IPS-18a (cell line): ENCODE results near the gene HS6ST1.

Source experiments
- H3K27ac ChIP-seq: one replicate; pipeline ENCODE4 v1.5.1; 2013; ENCODE audit warnings: low read length
- H3K27me3 ChIP-seq: one replicate; pipeline ENCODE4 v1.6.1; 2013; ENCODE audit warnings: mild to moderate bottlenecking, low read length; ENCODE audit not compliant: control insufficient read depth, insufficient read depth
- H3K36me3 ChIP-seq: one replicate; pipeline ENCODE4 v1.6.1; 2013; ENCODE audit warnings: low read depth, low read length; ENCODE audit not compliant: control insufficient read depth
- H3K4me1 ChIP-seq: one replicate; pipeline ENCODE4 v1.6.1; 2013; ENCODE audit warnings: low read depth, low read length; ENCODE audit not compliant: control insufficient read depth
- H3K4me3 ChIP-seq: one replicate; pipeline ENCODE4 v1.5.1; 2013; ENCODE audit warnings: low read length
- H3K9ac ChIP-seq: one replicate; pipeline ENCODE4 v1.6.1; 2013; ENCODE audit warnings: mild to moderate bottlenecking, low read length, moderate library complexity
- H3K9me3 ChIP-seq: one replicate; pipeline ENCODE4 v1.6.1; 2013; ENCODE audit warnings: low read depth, low read length; ENCODE audit not compliant: control insufficient read depth

The HS6ST1 gene

DNA sequence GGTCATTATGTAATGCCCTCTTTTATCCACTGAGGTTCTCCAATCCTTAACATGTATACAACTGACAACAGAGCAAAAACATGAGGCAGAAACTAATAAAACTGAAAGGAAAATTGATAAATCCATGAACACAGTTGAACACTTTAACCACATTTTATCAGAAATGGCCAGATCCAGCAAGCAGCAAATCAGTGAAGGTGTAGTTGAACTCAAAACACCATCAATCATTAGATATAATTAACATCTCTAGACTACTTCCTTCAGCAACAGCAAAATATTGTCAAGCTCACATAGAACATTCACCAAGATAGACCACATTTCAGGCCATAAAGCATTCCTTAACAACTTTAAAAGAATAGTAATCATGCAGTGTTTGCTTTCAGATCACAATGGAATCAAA, 72.9 kb downstream of the HS6ST1 start:
- Histone ChIP-seq H3K9me3 (no peaks in the 10 kb centered on the region), H3K4me1 (no peaks in the 10 kb centered on the region), H3K4me3 (no peak overlapping the region), H3K27me3 (no peaks in the 10 kb centered on the region), H3K36me3 (no peaks in the 10 kb centered on the region), H3K9ac (no peak overlapping the region), H3K27ac (no peak overlapping the region)

- H3K4me1 ChIP-seq, result no peaks in the 10 kb centered on the region
- no peak overlapping the region for H3K27ac ChIP-seq
- no peaks in the 10 kb centered on the region for H3K36me3 ChIP-seq
- H3K9me3 ChIP-seq, result no peaks in the 10 kb centered on the region
- no peak overlapping the region for H3K9ac ChIP-seq
- H3K27me3 ChIP-seq, result no peaks in the 10 kb centered on the region
- H3K4me3 ChIP-seq, result no peak overlapping the region
Observed at GRCh38 chr2:128241896-128242295, 76.8 kb downstream of the HS6ST1 start.

DNA sequence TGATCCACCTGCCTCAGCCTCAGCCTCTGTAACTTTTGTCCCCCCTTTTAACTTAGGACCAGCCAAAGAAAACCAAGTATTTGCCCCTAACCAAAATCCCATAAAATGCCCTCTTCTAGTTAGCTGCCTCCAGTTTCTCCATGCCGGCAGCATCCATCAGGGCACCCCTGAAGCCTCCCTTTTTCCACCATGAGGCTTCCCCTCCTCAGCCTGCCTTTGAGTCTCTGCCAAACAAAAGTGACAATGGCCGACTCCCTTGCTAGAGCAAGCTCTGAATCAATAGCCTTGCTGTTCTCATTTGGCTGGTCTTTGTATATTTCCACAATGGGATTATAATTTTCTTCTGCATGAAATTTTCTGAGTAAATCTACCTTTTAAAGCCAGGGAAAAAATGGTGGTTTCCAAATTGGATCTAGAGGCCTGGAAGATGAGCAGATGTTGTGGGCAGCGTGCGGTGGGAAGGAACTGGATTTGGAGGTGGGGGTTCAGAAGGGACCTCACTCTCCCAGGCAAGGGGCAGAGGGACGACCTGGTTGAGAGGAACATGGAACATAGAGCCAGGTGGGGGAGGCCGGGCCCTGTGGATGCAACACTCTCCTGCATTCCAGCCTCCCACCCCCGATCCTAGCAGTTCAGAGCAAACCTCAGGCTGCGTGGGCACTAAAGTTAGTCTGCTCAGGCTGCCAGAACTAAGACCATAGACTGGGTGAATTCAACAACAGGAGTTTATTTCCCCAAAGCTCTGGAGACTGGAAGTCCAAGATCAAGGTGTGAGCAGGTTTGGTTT, 80.6 kb downstream of the HS6ST1 start:
- H3K27ac ChIP-seq, result no peak overlapping the region
- H3K36me3 ChIP-seq, result no peaks in the 10 kb centered on the region
- H3K9me3 ChIP-seq, result no peaks in the 10 kb centered on the region
- H3K27me3 ChIP-seq, result peaks cover 7% of the 10 kb centered on the region
- no peak overlapping the region for H3K9ac ChIP-seq
- H3K4me1 ChIP-seq, result peaks cover 4% of the 10 kb centered on the region
- no peak overlapping the region for H3K4me3 ChIP-seq

DNA sequence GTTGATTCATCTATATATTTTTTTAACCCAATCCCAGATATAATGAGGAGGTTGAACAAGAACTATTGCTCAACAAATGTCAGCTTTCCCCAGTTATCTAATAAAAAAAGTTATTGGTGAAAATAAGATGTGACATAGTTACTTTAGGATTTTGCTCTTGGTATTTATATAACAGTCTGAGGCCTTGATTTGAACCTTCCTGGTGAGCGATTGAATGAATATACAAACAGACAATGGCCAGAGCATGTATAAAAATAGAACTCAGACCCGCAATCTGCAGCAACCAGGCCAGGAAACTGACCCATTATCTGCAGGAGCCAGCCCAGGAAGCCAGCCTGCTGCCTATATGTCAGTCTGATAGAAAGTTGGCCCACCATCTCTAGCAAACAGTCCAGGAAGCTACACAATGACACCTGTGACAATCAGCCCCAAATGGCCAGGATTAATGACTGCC, 81.6 kb downstream of the HS6ST1 start:
- H3K27ac ChIP-seq, result no peak overlapping the region
- H3K36me3 ChIP-seq, result no peaks in the 10 kb centered on the region
- H3K9ac ChIP-seq, result no peak overlapping the region
- H3K4me3 ChIP-seq, result no peak overlapping the region
- H3K9me3 ChIP-seq, result no peaks in the 10 kb centered on the region
- peaks cover 17% of the 10 kb centered on the region for H3K27me3 ChIP-seq
- peaks cover 4% of the 10 kb centered on the region for H3K4me1 ChIP-seq

GRCh38 chr2:128236491-128237035, 82.1 kb downstream of the HS6ST1 start:
- H3K4me3 ChIP-seq, result no peak overlapping the region
- H3K27ac ChIP-seq, result no peak overlapping the region
- no peaks in the 10 kb centered on the region for H3K36me3 ChIP-seq
- no peak overlapping the region for H3K9ac ChIP-seq
- H3K4me1 ChIP-seq, result peaks cover 4% of the 10 kb centered on the region
- H3K27me3 ChIP-seq, result peaks cover 21% of the 10 kb centered on the region
- no peaks in the 10 kb centered on the region for H3K9me3 ChIP-seq

- Histone ChIP-seq H3K4me3 (no peak overlapping the region), H3K9me3 (no peaks in the 10 kb centered on the region), H3K27me3 (peaks cover 21% of the 10 kb centered on the region)
Observed at GRCh38 chr2:128235581-128235980, 83.1 kb downstream of the HS6ST1 start.

GRCh38 chr2:128234613-128235012, 84.1 kb downstream of the HS6ST1 start:
- Histone ChIP-seq H3K4me3 (no peak overlapping the region), H3K36me3 (no peaks in the 10 kb centered on the region), H3K27ac (no peak overlapping the region), H3K27me3 (peaks cover 21% of the 10 kb centered on the region), H3K4me1 (peaks cover 4% of the 10 kb centered on the region), H3K9ac (no peak overlapping the region), H3K9me3 (no peaks in the 10 kb centered on the region)

More at GRCh38 chr2:128235581-128235980, 83.1 kb downstream of the HS6ST1 start:
- H3K9ac ChIP-seq, result no peak overlapping the region
- H3K27ac ChIP-seq, result no peak overlapping the region
- H3K4me1 ChIP-seq, result peaks cover 4% of the 10 kb centered on the region
- no peaks in the 10 kb centered on the region for H3K36me3 ChIP-seq

- Histone ChIP-seq H3K36me3 (no peaks in the 10 kb centered on the region), H3K27ac (no peak overlapping the region), H3K27me3 (peaks cover 21% of the 10 kb centered on the region), H3K9me3 (no peaks in the 10 kb centered on the region), H3K9ac (no peak overlapping the region), H3K4me3 (peak overlapping the region; percentile 79), H3K4me1 (peaks cover 4% of the 10 kb centered on the region)
Observed at GRCh38 chr2:128233790-128234395, 84.8 kb downstream of the HS6ST1 start.

- H3K9ac ChIP-seq, result no peak overlapping the region
- peaks cover 21% of the 10 kb centered on the region for H3K27me3 ChIP-seq
- no peaks in the 10 kb centered on the region for H3K9me3 ChIP-seq
- peak overlapping the region; percentile 79 for H3K4me3 ChIP-seq
- H3K27ac ChIP-seq, result no peak overlapping the region
- peaks cover 4% of the 10 kb centered on the region for H3K4me1 ChIP-seq
- no peaks in the 10 kb centered on the region for H3K36me3 ChIP-seq
Observed at GRCh38 chr2:128232965-128233789, 85.5 kb downstream of the HS6ST1 start.

DNA sequence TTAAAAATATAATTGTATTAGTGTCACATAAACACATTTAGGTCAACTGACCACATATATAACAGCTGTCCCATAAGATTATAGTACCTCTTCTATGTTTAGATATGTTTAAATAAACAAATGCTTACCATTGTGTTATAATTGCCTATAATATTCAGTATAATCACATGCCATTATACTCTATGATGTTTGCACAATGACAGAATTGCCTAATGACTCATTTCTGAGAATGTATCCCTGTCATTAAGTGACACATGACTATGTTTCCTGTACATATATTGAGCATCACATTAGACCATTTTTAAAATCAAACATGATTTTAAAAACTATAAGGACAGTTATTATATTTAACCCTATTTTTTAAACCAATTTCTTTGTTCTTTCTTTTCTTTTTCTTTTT, 89.8 kb downstream of the HS6ST1 start:
- Histone ChIP-seq H3K9me3 (no peaks in the 10 kb centered on the region), H3K36me3 (no peaks in the 10 kb centered on the region), H3K27me3 (peaks cover 19% of the 10 kb centered on the region), H3K4me1 (peaks cover 3% of the 10 kb centered on the region), H3K9ac (no peak overlapping the region), H3K27ac (no peak overlapping the region), H3K4me3 (no peak overlapping the region)

- Histone ChIP-seq H3K27me3 (peaks cover 11% of the 10 kb centered on the region), H3K27ac (no peak overlapping the region), H3K36me3 (no peaks in the 10 kb centered on the region), H3K4me1 (no peaks in the 10 kb centered on the region), H3K4me3 (no peak overlapping the region), H3K9ac (no peak overlapping the region), H3K9me3 (no peaks in the 10 kb centered on the region)
Observed at GRCh38 chr2:128227862-128228261, 90.8 kb downstream of the HS6ST1 start.
